NOMO-1 treated with DMSO at 0.1 percent for 48 hours (cell line): ENCODE data around the gene C5orf24.
"Not testable (repeated sequence)": the region's sequence is repeated elsewhere in the genome, so short reads cannot be mapped to it uniquely, and the experiment has no call there.

Experiments
- DNase-seq: peaks from one replicate; lab custom pipeline; 2025; ENCODE audit not compliant: unreplicated experiment; lab: John Stamatoyannopoulos, UW

The C5orf24 gene

DNA sequence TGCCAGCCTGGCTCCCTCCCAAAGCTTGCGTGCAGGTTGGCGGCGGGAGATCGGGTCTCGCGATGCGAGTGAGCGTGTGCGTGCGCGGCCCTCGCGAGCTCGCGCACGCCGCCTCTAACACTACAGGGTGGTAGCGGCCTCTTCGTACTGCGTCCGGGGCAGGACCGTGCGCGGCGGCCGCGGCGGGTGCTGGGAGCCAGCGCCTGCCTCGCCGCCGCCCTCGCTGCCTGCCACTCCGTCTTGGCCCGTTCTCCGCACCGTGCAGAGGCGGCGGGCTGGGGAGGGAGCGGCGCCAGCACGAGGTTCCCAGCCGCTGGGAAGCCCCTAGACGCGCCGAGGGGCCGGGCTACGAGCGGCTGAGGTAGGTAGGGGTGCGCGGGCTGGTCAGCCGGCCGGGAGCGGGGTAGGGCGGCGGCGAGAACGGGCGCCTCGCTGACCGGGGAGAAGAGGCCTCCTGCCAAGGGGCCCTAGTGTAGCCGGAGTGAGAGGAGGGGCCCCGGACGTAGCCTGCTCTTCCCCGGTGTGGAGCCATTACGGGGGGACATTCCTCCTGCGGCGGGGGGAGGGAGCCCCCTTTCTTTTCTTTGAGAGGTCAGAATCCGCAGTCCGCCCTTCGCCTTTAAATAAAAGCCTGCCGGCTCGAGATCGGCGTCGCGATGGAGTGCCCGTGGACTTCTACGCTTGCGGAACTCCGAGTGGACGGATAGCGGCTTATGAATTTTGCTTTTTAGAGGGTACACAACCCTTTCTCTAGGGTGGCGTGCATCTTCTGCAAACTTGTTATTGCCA lies at the start of gene C5orf24:
Gene C5orf24 (plus strand): TSS at position 117 of the 789 bp plus-strand sequence. CDS start 8,933 bp downstream, outside the sequence.
- DNase-seq: peak; percentile 95

DNA sequence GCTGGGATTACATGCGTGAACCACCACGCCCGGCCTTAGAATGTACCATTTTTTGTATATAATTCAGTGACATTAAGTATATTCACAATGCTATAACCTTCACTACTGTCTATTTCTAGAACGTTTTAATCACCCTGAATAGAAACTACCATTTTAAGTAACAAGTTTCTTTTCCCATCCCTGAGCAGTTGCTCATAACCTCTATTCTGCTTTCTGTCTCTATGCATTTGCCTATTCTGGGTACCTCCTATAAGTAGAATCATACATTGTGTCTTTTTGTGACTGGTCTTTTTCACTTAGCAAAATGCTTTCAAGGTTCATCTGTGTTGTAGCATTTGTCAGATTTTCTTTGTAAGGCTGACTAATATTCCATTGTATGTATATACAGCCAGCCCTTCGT lies 47.3 kb upstream of the C5orf24 start:
- DNase-seq: no peak

DNA sequence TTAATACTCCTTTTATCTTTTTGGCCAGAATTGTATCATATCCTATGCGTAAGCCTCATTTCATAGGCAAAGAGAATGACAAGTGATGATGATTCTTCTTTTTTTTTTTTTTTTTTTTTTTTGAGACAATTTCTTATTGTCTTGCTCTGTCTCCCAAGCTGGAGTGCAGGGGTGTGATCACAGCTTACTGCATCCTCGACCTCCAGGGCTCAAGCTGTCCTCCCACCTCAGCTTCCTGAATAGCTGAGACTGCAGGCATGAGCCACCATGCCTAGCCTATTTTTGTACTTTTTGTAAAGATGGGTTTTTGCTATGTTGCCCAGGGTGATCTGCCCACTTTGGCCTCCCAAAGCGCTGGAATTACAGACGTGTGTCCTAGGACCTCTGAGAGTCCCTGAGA lies 41.9 kb upstream of the C5orf24 start:
- DNase-seq: no peak

DNA sequence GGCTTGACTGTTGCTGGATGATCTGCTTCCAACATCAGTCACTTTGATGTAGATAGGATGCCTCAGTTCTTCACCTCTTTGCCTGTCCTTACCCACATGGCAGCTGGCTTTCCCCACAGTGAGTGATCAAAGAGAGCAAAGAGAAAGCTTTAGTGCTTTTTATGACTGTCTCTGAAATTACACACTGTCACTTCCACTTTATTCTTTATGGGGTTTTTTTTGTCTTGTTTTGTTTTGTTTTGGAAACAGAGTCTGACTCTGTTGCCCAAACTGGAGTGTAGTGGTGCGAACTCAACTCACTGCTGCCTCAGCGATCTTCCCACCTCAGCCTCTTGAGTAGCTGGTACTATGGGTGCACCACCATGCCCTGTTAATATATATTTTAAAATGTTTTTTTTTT lies 32.4 kb upstream of the C5orf24 start:
- peak; percentile 64 for DNase-seq

DNA sequence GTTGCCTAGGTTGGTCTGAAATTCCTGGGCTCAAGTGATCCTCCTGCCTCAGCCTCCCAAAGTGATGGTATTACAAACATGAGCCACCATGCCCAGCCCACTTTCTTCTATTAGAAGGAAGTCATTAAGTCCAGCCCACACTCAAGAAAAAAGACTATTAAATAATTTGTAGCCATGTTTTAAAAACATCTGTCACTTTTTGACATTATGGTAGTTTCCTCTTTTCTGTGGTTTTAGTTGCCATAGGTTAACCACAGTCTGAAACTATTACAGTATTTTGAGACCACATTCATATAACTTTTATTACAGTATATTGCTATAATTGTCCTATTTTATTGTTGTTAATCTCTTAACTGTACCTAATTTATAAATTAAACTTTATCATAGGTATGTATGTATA lies 31.9 kb upstream of the C5orf24 start:
- peak; percentile 92 for DNase-seq

DNA sequence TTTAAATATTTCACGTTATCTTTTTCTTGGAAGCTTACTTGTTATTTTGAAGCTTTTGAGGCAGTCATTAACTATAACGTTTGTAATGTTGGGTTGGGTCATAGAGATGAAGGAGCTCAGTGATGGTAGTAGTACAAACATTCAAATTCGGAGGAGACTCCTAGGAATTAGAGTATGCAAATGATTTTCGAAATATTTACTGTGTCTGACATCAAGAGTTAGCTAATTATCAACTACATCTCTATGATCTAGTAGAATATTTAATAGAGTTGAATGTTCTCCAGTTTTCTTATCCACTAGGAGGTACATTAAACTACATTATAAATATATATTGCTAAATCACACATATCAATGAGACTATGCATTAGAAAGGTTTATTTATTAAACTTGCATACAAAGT lies 28.8 kb upstream of the C5orf24 start:
- no peak for DNase-seq

DNA sequence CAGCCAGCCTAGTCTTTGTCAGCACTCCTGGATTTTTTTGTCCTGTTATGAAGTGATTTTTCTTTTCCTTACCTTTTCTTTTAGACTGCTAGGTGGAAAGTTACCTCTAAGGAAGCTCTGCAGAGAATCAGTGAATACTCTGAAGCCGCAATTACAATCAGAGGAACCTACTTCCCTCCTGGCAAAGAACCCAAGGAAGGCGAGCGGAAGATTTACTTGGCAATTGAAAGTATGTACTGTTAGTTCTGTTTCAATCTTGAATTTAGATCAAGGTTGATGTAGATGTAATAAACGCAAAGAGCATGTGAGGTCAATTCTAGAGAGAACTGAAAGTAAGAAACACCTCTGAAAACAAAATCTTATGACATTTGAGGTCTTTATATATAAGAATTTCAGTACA lies 27.0 kb upstream of the C5orf24 start:
- DNase-seq: no peak

DNA sequence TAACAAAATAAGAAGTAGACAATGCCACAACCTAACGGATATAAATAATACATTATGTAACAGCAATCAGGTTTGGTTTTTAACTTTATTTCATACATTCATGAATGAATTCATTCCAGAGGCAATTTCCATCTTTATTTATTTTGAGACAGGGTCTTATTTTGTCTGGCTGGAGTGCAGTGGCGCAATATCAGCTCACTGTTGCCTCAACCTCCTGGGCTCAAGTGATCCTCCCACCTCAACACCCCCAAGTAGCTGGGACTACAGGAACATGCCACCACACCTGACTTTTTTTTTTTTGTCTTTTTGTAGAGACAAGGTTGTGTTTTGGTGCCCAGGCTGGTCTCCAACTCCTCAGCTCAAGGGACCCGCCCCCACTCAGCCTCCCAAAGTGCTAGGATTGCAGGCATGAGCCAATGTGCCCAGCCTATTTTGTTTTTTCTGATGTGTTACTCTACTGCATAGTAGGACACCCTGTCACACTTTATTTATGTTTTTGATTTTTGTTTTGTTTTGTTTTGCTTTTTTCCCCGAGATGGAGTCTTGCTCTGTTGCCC lies 26.3 kb upstream of the C5orf24 start:
- no peak for DNase-seq

DNA sequence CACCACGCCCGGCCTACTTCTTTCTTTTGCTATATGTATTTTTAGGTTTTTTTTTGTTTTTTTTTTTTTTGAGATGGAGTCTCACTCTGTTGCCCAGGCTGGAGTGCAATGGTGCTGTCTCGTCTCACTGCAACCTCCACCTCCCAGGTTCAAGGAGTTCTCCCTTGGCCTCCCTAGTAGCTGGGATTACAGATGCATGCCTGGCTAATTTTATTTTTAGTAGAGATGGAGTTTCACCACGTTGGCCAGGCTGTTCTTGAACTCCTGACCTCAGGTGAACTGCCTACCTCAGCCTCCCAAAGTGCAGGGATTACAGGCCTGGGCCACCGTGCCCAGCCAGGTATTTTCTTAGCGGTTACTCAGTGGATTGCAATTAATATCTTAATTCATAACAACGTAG lies 23.9 kb upstream of the C5orf24 start:
- DNase-seq: no peak

DNA sequence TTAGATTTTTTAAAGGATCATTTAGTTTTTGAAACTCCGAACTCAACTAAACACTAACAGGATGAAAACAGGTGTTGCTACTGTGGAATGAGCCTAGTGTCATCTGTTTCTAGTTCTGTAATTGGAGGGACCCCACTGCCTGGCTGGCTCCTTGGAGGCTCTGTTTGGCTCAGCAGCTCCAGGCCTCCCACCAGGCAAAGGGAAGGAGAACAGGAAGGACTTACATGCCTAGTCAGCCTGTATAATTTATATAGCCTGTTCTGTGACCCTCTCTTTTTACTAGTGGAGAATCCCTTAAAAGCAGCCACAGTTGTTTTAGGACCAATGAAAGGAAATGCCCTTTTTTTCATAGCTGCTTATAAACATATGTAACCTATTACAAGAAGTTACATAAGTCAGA lies 21.1 kb upstream of the C5orf24 start:
- DNase-seq: no peak

DNA sequence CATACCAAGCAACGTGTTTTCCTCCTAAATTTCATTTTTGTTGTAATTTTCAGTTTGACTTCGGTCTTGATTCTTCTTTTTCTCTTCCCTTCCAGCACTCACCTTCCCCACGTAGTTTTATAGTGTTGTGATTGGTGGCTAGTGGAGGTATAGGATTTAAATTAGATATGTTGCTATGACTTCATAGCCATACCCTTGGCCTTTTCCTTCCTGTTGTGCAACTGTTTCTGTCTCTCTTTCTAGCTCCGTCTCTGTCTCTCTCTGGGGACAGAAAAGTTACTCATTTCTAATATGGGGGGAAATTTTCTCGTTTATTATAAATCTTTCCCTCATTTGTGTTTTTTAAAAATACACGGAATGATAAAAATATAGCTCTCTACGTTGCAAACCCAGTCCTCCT lies 20.6 kb upstream of the C5orf24 start:
- peak; percentile 60 for DNase-seq

DNA sequence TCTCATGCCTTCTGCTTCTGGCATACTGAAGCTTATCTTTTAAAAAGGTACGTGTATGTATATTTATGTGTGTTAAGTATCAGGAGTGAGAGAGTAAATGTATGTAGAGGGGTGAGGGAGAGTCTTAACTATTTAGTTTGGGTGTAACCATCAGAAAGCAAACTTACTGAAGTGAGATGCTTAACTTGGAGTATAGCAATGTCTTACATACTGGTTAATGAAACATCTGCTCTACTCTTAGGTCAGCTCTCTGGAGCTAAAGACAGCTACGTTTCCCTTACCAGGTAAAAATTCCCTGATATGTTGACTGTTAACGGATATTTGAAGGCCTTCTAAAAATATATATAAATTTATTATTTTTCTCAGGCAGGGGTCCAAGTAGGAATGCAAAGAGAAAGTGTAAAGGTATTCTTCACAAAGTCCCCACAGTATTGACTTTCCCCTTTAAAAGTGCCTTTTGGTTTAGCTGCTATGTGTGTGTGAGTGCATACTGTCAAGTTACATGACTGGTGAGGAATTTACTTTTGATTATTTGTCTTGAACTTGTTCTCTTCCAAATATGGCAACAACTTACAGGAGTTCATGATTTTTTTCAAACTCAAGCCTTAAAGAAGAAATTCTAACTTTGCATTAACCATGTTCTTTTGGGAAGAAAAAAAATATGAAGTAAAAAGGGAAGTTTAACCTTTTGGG lies 12.3 kb upstream of the C5orf24 start:
- no peak for DNase-seq

DNA sequence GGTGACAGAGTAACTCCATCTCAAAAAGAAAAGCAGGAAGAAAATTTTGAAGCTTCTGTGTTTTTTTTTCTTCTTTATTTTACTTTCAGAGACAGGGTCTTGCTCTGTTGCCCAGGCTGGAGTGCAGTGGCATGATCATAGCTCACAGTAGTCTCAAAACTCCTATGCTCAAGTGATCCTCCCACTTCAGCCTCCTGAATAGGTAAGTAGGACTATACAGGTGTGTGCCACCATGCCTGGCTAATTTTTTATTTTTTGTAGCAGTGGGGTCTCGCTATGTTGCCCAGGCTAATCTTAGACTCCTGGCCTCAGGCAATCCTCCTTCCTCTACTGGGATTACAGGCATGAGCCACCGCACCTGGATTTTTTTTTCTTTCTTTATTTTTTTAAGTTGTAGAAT lies 10.1 kb upstream of the C5orf24 start:
- no peak for DNase-seq

DNA sequence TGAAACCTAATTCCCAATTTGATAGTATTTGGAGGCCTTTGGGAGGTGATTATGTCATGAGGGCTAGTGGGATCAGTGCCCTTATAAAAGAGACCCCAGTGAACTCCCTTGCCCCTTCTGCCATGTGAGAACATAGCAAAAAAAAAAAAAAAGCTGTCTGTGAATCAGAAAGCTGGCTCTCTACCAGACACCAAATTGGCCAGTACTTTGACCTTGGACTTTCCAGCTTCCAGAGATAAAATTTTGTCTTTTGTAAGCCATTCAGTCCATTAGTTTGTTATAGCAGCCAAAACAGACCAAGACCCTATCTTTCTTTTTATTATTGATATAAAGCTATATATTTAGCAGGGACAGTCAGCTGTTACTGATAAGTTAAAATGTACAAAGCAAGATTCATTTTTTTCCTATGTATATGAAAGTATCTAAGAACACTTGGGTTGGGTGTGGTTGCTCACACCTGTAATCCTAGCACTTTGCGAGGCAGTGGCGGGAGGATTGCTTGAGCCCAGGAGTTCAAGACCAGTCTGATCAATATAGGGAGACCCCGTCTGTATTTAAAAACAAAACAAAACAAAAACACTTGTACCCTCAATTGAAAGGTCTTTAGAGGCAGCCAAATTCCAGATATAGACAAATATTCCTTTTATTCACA lies 8.1 kb upstream of the C5orf24 start:
- DNase-seq: no peak

DNA sequence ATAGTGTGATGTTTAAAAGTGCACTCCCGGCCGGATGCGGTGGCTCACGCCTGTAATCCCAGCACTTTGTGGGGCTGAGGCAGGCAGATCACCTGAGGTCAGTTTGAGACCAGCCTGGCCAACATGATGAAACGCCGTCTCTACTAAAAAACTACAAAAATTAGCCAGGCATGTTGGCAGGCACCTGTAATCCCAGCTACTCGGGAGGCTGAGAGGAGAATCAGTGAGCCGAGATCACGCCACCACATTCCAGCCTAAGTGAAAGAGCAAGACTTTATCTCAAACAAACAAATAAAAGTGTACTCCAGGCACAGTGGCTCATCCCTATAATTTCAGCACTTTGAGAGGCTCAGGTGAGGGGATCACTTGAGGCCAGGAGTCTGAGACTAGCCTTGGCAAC lies 7.4 kb upstream of the C5orf24 start:
- not testable (repeated sequence) for DNase-seq

DNA sequence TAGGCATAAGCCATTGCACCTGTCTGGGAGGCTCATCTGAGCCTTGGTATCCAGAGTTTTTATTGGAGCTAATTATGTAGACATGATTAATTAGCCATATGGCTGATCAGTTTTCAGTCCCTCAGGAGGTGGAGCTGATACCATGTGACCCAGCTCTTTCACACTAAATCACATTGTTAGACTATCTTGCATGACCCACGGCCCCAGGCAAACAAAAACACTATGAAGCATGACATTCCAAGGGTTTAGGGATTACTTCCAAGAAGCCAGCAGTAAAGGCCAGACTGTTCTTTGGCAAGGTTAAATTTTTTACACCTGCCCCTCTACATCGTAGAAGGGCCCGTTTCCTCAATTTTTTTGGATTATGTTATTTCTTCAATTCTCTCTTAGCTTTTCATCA lies 5.0 kb upstream of the C5orf24 start:
- DNase-seq: no peak

DNA sequence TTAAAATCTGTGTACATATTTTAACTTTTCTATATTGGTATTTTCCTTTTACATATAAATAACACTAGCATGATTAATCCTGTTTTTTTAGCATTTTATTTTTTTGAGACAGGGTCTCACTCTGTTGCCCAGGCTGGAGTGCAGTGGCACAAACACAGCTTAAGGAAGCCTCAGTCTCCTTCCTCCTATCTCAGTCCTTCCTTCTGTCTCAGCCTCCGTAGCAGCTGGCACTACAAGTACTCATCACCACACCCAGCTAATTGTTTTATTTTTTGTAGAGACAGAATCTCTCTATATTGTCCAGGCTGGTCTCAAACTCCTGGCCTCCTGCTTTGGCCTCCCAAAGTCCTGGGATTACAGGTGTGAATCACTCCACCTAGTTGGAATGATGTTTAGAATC lies 1.5 kb upstream of the C5orf24 start:
- DNase-seq: no peak

DNA sequence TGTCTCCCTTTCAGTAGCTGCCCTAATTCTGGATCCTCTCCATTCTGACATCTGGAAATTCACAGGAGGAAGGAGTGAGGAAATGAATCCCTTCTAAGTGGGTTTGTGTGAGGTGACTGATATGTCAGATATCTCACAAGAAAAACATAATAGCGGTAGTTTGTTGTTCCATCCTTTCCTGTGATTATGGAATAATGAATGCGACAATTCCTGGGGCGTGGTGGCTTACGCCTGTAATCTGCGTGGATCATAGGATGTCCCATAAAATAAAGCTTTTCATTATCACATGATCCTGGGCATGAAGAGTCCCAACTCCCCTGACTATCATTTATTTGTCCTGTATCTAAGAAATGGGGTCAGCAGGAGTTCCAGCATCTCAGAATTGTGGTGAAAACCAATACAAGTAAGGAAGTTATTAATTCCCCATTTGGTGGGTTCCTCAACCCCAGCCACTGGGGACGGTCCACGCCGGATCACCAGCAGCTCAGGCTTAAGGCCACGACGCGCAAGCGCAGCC lies 375 bp upstream of the C5orf24 start:
- no peak for DNase-seq

DNA sequence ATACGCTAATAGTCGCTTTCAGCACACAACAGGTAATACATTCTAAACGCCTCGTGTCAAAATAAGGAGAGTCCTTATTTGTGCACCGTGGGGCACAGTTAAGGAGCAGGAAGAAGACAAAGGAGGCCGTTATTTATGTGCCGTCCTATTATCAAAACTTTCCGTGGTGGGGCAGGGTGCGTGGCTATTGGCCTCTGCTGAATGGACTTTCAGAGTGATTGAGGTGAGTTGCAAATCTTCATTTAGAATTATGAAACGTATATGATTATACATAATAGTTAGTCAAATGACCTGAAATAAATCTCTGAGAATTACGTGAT lies 833 bp downstream of the C5orf24 start:
- peak; percentile 41 for DNase-seq

DNA sequence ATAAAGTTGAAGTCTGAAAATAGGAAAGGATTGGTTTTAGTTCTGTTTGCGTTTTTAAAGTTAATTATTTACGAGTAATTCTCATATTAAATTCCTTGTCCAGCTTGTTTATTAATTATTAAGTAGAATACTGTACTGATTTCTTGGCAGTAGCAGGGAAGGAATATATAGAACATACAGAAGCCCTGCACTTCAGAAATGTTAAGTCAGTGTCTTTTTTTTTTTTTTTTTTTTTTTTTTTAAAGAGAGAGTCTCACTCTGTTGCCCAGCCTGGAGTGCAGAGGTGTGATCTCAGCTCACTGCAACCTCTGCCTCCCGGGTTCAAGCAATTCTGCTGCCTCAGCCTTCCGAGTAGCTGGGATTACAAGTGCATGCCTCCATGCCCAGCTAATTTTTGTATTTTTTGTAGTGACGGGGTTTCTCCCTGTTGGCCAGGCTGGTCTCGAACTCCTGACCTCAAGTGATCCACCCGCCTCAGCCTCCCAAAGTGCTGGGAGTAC lies 3.7 kb downstream of the C5orf24 start:
- not testable (repeated sequence) for DNase-seq

DNA sequence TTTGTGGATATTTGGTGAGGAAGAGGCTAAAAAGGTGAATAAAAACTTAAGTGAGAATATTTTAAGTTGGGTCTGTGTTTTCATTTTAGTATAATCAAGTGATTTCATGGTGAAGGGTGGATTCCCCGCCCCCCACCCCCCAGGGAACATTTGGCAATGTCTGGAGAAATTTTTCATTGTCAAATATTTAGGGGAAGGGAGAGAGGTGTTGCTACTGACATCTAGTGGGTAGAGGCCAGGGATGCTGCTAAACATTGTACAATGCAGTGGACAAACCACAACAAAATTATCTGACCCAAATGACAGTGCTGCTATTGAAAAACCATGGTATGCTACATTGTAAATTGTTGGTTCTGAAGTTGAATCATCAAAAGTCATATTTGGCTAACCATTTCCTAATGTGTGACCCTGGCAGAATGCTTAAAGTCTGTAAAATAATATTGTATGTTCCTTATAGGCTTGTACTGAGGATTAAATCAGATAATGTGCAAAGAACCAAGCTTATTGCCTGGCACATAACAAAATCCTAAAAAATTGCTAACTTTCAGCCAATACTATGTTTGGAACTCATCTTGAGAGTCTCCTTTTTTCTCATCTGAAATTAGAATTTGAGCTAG lies 5.6 kb downstream of the C5orf24 start:
- no peak for DNase-seq
